Esophagus (tissue), 2 donors: ENCODE measurements around the gene VPS18. TPM values are rescaled to one million over a fixed set of nuclear protein-coding genes. Genes with fewer than 3 reads are reported as not detected.

Experiments
- H3K27ac ChIP-seq, 2 donors: one replicate each; pipeline ENCODE4 v1.5.1; 2013; ENCODE audit warnings: low read depth in 2 of 2, mild to moderate bottlenecking in 2 of 2, inconsistent platforms in 1 of 2, low read length in 1 of 2, moderate library complexity in 1 of 2
- H3K27me3 ChIP-seq, 2 donors: one replicate each; pipeline ENCODE4 v1.6.1; 2013; ENCODE audit warnings: low read length in 2 of 2, control low read depth in 1 of 2, mild to moderate bottlenecking in 1 of 2; ENCODE audit not compliant: insufficient read depth in 2 of 2, control insufficient read depth in 1 of 2
- H3K36me3 ChIP-seq, 2 donors: one replicate each; pipeline ENCODE4 v1.6.1; 2013; ENCODE audit warnings: low read length in 1 of 2; ENCODE audit not compliant: control insufficient read depth in 2 of 2, insufficient read depth in 2 of 2
- H3K4me1 ChIP-seq, 2 donors: one replicate each; pipeline ENCODE4 v1.6.1; 2013; ENCODE audit warnings: low read length in 1 of 2; ENCODE audit not compliant: control insufficient read depth in 2 of 2, insufficient read depth in 2 of 2
- H3K4me3 ChIP-seq, 2 donors: one replicate each; pipeline ENCODE4 v1.5.1; 2013; ENCODE audit warnings: low read length in 2 of 2, mild to moderate bottlenecking in 2 of 2, low read depth in 1 of 2, moderate library complexity in 1 of 2
- H3K9me3 ChIP-seq, 2 donors: one replicate each; pipeline ENCODE4 v1.6.1; 2013; ENCODE audit warnings: mild to moderate bottlenecking in 2 of 2, low read depth in 1 of 2, low read length in 1 of 2, moderate library complexity in 1 of 2; ENCODE audit not compliant: control insufficient read depth in 2 of 2, insufficient read depth in 1 of 2
- WGBS, 2 donors: extraction: QIAGEN DNeasy Blood & Tissue Kit; methylation state at CpG; one replicate each; pipeline ENCODE4 v1.1.7; 2013; 5-methylcytosine and 5-hydroxymethylcytosine counted together
- polyA plus RNA-seq, 2 donors: library from polyadenylated mRNA; stranded (reverse); fragments of 200-250 nt; gene quantifications; one replicate each; pipeline ENCODE4 v1.2.3, GENCODE V29; 2013
- donor health status: healthy with polysubstance abuse.
- donor health status: Bipolar disorder and iron deficiency.

Gene VPS18
- polyA plus RNA-seq, 2 donors = 6.8 to 7.6 TPM

GRCh38 chr15:40906991-40907802 lies 12.9 kb downstream of the VPS18 start:
- Histone ChIP-seq H3K4me3 (peak overlapping the region; percentile 34 to 49), H3K27me3 (no peaks in the 10 kb centered on the region), H3K4me1 (peaks cover 0 to 35% of the 10 kb centered on the region in 2 donors), H3K36me3 (peaks cover 4 to 21% of the 10 kb centered on the region in 2 donors), H3K27ac (peak overlapping the region; percentile 86 to 88), H3K9me3 (no peaks in the 10 kb centered on the region)
- WGBS, 2 donors = 14 to 20% methylated on average over 19 to 22 of the region's 22 CpGs

- 76 to 91% methylated on average over 7 of the region's 7 CpGs for WGBS, 2 donors
- Histone ChIP-seq H3K36me3 (peaks cover 0 to 13% of the 10 kb centered on the region in 2 donors), H3K9me3 (no peaks in the 10 kb centered on the region), H3K4me1 (peaks cover 0 to 32% of the 10 kb centered on the region in 2 donors), H3K4me3 (no peak overlapping the region), H3K27ac (no peak overlapping the region), H3K27me3 (no peaks in the 10 kb centered on the region)
These were observed 13.8 kb downstream of the VPS18 start for GRCh38 chr15:40908095-40908494.

GRCh38 chr15:40909662-40910630 lies 15.7 kb downstream of the VPS18 start:
- H3K4me3 ChIP-seq = no peak overlapping the region
- H3K27me3 ChIP-seq = no peaks in the 10 kb centered on the region
- peak overlapping the region in 1 of 2 donors; percentile 36 for H3K27ac ChIP-seq
- H3K4me1 ChIP-seq = peaks cover 0 to 24% of the 10 kb centered on the region in 2 donors
- H3K36me3 ChIP-seq = peaks cover 0 to under 1% of the 10 kb centered on the region in 2 donors
- 66 to 70% methylated on average over 17 of the region's 17 CpGs for WGBS, 2 donors
- no peaks in the 10 kb centered on the region for H3K9me3 ChIP-seq

- Histone ChIP-seq H3K27ac (no peak overlapping the region), H3K4me3 (no peak overlapping the region), H3K36me3 (no peaks in the 10 kb centered on the region), H3K27me3 (no peaks in the 10 kb centered on the region), H3K4me1 (peaks cover 0 to 22% of the 10 kb centered on the region in 2 donors), H3K9me3 (no peaks in the 10 kb centered on the region)
- 53 to 66% methylated on average over 7 of the region's 7 CpGs for WGBS, 2 donors
These were observed 16.9 kb downstream of the VPS18 start for GRCh38 chr15:40911141-40911540.

GRCh38 chr15:40911693-40912092 lies 17.4 kb downstream of the VPS18 start:
- Histone ChIP-seq H3K9me3 (no peaks in the 10 kb centered on the region), H3K27me3 (no peaks in the 10 kb centered on the region), H3K4me3 (no peak overlapping the region), H3K36me3 (no peaks in the 10 kb centered on the region), H3K27ac (no peak overlapping the region), H3K4me1 (peaks cover 0 to 19% of the 10 kb centered on the region in 2 donors)
- WGBS, 2 donors = 73 to 75% methylated on average over 2 of the region's 2 CpGs

GRCh38 chr15:40912478-40912877 lies 18.2 kb downstream of the VPS18 start:
- Histone ChIP-seq H3K4me1 (peaks cover 0 to 11% of the 10 kb centered on the region in 2 donors), H3K9me3 (no peaks in the 10 kb centered on the region), H3K27me3 (no peaks in the 10 kb centered on the region), H3K27ac (no peak overlapping the region), H3K4me3 (no peak overlapping the region), H3K36me3 (no peaks in the 10 kb centered on the region)
- 65 to 72% methylated on average over 6 of the region's 6 CpGs for WGBS, 2 donors

- H3K36me3 ChIP-seq = no peaks in the 10 kb centered on the region
- WGBS, 2 donors = 95% methylated on average over 12 of the region's 12 CpGs
- no peak overlapping the region for H3K4me3 ChIP-seq
- H3K27ac ChIP-seq = no peak overlapping the region
- H3K27me3 ChIP-seq = no peaks in the 10 kb centered on the region
- no peaks in the 10 kb centered on the region for H3K9me3 ChIP-seq
- H3K4me1 ChIP-seq = peaks cover 0 to 9% of the 10 kb centered on the region in 2 donors
These were observed 19.8 kb downstream of the VPS18 start for GRCh38 chr15:40914013-40914412.

GRCh38 chr15:40914486-40914885 lies 20.2 kb downstream of the VPS18 start:
- no peak overlapping the region for H3K4me3 ChIP-seq
- H3K27ac ChIP-seq = no peak overlapping the region
- H3K4me1 ChIP-seq = peaks cover 0 to 9% of the 10 kb centered on the region in 2 donors
- no peaks in the 10 kb centered on the region for H3K9me3 ChIP-seq
- no peaks in the 10 kb centered on the region for H3K27me3 ChIP-seq
- no peaks in the 10 kb centered on the region for H3K36me3 ChIP-seq
- 90% methylated on average over 8 of the region's 8 CpGs for WGBS, 2 donors

- H3K27ac ChIP-seq = no peak overlapping the region
- H3K4me1 ChIP-seq = peaks cover 0 to 4% of the 10 kb centered on the region in 2 donors
These were observed 20.9 kb downstream of the VPS18 start for GRCh38 chr15:40915116-40915661.

More at GRCh38 chr15:40915116-40915661, 20.9 kb downstream of the VPS18 start:
- Histone ChIP-seq H3K9me3 (no peaks in the 10 kb centered on the region), H3K4me3 (no peak overlapping the region), H3K27me3 (no peaks in the 10 kb centered on the region), H3K36me3 (no peaks in the 10 kb centered on the region)
- 82 to 83% methylated on average over 11 to 12 of the region's 12 CpGs for WGBS, 2 donors
